GM19328 (cell line): ENCODE results near the gene SIAE.
"Not testable (repeated sequence)": the region's sequence is repeated elsewhere in the genome, so short reads cannot be mapped to it uniquely, and the experiment has no call there.

Experiments
- ATAC-seq: cut with Tn5 transposase; IDR thresholded peaks from one replicate; pipeline ENCODE4 v1.9.1; 2021; ENCODE audit warnings: mild to moderate bottlenecking, moderate library complexity; ENCODE audit not compliant: unreplicated experiment

The SIAE gene

DNA sequence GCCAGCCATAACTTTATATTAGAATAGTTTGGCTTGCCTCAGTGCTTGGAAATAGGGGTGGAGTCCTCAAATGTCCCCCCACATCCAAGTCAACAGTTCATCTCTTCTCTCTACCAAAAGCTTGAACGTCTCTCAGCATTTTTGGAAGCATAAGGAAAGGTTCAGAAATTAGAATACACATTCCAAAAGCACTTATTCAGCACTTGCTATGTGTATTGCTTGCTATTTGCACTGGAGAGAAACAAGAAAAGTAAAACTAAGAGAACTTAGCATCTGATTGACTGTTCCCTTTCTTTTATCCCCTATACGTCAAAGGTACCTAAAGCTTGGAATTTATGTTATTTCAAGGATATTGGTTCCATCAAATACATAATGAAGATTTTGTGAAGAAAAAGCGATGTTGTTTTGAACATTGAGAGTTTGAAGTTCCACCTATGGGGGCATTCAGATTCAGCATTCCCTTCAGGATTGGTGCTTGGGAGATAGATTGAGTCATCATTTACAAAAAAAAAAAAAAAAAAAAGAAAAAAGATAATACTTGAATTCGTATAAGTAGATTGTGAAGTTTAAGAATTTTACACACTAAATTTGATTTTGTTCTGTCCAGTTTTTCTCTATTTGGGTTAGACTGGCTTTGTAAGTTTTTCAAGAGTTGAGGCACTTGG is 49.5 kb downstream of the SIAE start:
- no peak for ATAC-seq

DNA sequence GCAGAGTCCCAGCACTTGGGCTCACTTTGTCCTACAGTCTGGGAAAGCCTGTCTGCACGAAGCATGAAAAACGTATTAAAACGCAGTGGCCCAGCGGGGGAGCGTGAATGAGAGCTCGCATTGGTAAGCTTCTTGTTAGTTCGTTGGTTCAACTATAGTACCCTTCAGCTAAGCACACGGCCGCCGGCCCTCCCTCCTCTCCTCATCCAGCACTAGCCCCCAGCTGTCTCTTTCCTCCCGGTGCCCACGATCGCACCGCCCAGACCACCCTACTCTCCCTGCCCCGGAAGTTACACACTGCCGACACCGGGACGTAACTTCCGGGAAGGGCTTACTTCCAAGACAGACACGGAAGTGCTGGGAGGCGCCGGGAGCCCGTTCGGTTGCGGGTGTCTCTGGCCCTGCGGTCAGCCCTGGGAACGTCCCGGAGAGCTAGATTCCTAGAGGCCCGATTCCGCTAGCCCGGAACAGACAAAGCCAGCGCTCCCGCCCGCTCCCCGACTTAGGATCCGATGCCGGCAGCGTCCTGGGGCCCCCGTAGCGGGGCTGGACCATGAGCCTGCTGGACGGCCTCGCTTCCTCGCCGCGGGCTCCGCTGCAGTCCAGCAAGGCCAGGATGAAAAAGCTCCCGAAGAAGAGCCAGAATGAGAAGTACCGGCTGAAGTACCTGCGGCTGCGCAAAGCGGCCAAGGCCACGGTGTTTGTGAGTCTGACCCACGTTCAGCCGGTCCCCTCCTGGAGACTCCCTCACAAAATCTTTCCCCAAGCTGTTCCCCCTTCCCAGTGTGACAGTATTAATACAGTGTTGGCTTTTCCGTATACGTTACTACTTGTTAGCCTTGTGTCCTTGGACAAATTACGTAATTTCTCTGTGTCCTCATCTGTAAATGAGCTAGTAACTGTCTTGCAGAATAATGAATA is 50.7 kb downstream of the SIAE start, which contains the start of gene TBRG1:
Gene TBRG1 (plus strand): TSS at position 334 of the 921 bp plus-strand sequence. CDS start 220 bp downstream, at position 554.
- ATAC-seq = peak; percentile 99

DNA sequence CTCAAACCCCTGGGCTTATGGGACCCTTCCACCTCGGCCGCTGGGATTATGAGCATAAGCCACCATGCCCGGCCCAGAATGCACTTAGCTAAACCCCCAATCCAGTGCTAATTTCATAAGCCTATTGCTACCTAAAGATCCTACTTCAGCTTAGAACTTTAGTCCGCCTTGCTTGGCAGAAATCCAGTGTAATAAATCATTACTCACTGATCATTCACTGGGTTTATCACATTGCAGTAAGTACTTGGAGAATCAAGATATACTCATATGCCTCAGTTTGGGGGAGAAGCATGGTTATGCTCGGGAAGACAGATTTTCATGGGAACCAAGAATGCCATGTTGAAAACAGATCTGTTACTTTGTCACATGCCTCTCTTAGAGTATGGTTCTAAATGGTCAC is 54.7 kb downstream of the SIAE start:
- no peak for ATAC-seq

DNA sequence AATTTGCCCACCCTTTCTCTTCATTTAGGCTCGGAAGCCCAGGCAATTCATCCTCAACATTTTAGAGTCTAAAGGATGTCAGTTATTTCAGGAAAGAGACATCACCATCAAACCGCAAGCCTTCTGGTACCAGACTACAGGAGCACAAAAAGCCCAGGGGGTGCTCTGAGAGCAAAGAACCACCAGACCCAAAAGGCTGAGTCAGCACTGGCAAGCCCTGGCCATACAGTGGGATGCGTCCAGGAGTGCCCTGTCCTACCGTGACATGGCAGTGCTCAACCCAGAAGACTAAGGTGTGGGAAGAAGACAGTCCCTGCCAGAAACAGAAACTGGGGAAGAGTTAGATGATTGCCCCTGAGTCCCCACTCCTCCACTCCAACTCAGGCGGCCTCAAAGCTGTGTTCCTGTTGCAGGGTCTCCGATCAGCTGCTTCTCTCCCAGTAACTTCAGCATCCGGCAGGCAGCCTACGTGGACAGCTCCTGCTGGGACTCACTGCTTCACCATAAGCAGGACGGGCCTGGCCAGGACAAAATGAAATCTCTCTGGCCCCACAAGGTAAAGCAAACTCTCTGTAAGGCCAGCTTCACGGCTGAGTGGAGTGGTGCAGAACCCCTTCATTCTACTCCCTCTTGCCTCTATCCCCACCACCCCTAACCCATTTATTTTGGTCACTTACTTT is 60.8 kb downstream of the SIAE start:
- ATAC-seq = no peak

DNA sequence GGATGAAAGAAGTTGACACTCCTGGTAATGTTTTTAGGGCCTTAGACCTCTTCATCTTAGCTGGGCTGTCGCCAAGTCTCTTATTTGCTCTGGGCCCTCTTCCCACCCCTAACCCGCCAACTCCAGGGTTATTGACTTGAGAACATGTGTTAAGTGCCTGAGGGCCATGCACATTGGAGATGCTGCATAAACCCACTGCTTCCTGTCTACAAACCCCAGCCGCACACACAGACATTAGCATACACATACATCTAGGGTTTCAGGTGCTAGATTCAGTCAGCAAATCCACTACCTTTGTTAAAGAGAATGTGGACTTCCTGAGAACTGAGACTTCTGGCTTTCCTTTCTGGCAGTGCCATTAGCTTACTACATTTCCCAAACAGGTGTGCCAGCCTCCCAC is 61.5 kb downstream of the SIAE start:
- ATAC-seq = no peak

DNA sequence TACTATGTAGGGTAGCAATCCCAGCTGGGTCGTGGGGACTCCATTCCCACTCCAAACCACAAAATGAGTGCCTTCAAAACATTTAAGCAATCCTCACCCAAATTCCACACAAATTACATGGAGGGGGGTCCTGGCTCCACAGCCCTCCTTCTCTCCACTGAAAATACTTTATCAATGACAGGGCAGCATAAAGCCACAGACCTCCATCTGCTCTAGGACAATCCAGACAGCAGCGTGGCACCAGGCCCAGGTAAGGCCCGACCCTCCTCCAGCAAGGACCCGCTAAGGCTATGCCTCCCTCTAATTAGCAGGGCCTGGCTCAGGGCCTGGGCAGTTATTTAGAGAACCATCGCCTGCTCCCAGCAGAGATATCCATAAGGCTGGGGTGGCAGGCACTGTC is 62.5 kb downstream of the SIAE start, which contains the start of gene PANX3:
Gene PANX3 (plus strand): TSS at position 365 of the 400 bp plus-strand sequence. CDS start 129 bp downstream, outside the sequence.
- ATAC-seq = no peak

DNA sequence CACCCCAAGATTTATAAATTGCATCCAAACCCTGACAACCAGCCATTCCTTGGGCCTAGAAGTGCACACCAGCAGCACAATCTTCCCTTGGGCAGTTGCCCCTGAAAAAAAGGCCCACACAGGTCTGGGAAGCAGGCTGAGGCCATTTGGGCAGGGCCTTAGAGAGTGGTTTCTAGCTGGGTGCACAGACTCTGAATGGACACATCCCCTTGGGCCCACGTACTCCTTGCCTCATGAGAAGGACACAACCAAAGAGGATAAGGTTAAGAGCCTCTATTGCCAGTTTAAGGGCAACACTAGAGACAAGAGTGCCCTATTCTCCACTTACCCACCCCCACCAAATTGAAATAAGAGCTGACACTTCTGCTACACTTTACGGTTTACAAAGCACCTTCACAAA is 63.2 kb downstream of the SIAE start:
- ATAC-seq = no peak

DNA sequence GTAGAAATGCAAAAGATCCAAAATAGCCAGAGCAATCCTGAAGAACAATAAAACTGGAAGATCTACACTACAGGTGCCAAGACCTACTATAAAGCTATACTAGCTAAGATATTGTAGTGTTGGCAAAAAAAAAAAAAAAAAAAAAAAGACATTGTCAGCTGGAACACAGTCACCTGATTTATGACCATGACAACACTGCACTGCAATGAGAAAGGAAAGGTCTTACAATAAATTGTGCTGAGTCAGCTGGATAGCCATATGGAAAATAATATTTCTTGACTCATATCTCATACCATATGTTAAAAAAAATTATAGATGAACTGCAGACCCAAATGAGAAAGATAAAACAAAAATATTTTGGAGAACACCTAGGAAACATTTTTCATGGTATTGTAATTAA is 65.4 kb downstream of the SIAE start:
- ATAC-seq = no peak

DNA sequence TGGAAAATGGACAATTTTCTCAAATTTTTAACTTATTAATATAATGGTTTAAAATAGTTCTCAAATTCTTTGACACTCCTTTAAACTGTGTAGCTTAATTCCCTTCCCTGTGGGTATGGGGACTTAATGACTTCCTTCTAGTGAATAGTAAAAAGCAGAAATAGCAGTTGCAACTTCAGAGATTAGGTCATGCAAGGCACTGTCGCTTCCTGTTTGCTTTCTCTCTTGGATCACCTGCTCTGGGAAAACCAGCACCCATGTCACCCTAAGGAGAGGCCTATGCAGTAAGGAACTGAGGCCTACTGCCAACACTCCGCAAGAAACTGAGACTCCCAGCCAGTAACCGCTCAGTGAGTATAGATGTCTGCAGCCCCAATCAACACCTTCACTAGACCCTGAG is 67.8 kb downstream of the SIAE start:
- no peak for ATAC-seq

DNA sequence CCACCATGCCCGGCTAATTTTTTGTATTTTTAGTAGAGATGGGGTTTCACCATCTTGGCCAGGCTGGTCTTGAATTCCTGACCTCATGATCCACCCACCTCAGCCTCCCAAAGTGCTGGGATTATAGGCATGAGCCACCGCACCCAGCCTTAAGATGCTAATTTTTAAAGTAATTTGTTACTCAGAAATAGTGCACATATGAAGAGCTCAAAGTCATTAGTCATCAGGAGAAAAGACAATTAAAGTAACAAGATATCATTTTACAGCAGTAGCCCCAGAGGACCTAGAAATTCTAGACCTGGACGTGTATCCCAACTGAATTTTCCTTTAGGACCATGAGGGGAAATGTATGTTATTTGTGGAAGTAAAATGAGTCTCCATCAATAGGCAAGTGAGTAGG is 70.8 kb downstream of the SIAE start:
- ATAC-seq = not testable (repeated sequence)

DNA sequence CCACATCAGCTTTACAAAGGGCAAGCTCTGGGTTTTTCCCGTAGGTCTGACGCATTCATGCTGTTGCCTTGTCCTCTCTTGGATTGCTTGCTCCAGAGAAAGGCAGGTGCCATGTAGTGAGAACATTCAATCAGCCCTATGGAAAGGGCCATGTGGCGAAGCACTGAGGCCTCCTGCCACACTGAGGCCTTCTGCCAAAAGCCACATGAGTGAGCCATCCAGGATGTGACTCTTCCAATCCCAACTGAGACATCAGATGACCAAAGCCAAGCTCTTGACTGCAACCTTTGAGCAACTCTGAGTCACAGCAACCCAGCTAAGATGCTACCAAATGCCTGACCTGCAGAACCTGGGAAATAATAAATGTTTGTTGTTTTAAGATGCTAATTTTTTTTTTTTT is 71.3 kb downstream of the SIAE start:
- ATAC-seq = no peak

DNA sequence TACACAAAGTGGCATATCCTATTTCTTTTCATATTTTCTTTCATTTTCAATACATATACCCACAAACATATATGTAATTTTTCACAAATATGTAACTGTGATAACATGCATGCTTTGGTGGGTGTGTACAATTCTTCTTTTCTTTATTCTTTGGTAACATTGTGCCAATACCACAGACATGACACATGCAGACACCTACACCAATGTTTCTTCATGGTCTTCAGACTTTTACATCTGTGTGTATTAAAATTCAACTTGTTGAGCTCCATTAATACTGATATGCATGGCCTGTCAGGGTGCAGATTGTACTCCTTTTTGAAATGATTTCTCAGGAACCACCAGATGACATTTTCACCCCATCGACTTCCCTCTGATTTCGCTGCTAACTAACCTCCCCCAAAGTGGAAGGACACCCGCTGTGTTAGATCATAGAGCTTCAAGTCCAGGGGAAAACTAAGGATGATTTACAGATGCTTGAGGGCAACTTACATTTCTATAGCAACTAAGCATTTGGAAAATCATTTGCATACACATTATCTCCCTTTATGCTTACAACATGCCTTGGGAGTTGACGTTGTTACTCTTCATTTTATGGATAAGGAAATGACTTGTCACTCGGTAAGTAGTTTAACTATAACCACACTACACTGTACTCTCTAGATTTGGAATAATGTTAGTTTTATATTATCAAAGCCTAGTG is 72.8 kb downstream of the SIAE start:
- ATAC-seq = no peak

DNA sequence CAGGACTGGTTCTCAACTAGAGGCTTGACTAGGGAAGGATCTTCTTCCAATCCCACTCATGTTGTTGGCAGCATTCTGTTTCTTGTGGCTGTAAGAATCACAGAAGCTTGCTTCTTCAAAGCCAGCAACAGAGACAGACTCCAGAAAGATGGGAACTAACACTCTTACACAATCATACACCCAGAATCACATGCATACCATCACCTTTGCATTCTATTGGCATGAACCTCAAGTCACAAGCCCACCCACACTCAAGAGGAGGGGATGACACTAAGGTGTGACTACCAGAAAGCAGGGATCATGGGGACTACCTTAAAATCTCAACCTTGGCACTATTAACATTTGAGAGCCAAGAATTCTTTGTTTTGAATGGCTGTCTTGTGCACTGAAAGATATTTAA is 75.9 kb downstream of the SIAE start:
- ATAC-seq = no peak

DNA sequence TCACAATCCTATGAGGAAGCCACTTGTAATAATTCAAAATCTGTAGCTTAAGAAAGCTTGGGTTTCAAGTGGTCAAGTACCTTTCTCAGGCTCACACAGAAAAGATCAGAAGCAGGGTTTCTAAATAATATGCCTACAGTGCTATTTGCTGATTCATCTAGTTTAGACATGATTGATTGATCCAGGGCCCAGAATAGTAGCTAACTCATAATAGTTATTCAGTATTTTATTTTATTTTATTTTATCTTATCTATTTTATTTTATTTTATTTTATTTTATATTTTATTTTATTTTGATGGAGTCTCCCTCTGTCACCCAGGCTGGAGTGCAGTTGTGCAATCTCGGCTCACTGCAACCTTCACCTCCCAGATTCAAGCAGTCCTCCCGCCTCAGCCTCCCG is 78.2 kb downstream of the SIAE start:
- ATAC-seq = no peak

DNA sequence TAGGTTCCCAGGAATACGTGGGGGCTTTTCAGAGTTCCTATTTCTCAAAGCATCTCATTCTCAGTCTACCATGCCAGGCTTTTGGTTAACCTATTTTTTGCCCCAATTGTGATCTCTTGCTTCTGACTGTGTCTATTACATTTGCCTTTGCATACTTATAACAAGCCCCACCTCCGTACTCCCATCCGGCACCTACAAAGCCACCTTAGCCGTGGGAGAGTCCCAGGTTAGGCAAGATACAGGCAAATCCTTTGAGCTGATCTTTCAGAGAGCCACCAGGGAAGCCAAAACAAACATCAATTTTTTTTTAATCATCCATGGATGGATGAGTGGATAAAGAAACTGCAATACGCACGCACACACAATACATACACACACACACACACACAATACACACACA is 80.9 kb downstream of the SIAE start:
- ATAC-seq = no peak

DNA sequence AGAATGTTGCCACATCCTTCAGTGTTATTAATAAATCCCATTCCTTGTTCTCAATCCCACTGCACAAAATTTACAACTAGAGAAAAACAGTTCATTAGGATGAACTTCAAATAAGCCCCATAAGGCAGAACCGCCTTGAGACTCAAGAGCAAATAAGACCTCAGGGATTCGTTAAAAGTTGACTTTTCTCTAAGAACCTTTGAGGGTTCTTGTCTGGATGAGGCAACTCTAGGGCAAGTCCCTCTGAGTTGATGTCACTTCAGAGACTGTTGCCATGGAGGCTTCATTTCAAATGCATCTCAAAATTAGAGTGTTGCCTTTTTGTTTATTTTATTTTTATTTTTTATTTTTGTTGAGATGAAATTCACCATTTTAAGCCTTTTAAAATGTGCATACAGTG is 82.1 kb downstream of the SIAE start:
- no peak for ATAC-seq

DNA sequence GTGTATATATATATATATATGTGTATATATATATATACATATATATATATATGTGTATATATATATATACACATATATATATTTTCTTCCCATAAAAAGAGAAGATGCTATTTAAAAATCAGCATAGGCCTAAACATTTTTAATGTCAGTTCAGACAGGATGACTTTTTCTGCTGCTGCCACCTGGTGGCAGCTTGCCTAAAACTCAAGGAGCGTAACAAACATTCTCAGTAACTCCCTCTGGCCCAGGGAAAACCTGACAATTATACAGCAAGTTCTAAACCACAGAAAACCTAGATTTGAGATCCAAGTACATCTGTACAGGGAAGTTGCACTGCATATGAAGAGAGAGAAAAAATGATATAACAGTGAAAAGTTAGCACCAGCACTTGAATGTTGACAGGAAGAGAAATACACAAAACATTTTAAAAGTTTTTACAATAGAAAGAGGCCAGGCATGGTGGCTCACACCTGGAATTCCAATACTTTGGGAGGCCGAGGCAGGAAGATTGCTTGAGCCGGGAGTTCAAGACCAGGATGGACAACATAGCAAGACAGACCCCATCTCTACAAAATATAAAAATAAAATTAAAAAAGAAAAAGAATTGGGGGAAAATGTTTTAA is 87.2 kb downstream of the SIAE start:
- no peak for ATAC-seq

DNA sequence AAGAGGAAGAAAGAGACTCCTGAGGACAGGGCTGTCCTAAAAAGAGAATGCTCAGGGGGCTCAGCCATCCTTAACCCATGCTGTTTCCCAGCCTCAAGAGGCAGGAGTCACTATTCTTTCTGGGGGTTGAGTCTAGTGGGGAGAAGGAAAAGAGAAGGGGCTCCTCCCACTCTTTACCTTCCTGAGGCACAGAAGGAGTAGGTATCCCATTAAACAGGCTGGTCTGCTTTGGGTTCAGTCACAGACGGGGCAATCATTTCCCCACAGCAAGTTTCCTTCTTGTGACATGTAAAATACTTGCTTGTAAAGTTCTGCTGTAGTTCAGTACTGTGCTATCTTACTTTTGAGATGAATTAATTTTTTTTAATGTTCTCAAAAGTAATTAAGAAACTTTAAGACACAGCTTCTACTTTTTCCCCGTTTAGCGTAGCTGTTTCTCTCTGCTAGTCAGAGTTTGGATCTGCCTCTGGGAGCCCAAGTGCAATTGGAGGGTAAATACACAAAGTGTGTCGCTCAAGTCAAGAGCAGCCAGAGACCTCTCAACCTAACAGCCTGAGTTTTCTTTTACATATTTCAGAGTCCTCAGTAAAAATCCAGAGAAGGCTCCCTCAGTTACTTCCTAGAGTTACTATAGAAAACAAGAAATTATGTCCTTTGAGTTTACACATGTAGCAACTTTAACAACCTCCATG is 88.7 kb downstream of the SIAE start:
- no peak for ATAC-seq

DNA sequence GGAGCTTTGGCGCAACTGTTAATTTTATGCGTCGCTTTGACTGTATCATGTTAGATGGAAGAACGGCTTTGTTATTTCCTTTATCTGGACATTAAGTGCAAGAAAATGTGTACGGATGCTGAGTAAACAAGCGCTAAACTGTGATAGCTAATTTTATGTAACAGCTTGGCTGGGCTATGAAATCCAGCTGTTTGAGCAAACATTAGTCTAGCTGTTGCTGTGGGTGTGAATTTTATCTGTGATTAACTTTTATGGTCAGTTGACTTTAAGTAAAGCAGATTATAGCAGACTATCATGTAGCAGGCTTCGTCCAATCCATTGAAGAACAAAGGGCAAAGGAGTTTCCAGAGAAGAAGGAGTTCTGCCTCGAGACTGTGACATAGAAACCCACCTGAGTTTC is 89.8 kb downstream of the SIAE start:
- ATAC-seq = no peak
